GM19193 (cell line): ENCODE results near the gene MAD2L1.
A peak's percentile ranks its signal among the peaks of the same experiment; 100 is the strongest.

ENCODE experiments used
- POLR2A ChIP-seq: IDR thresholded peaks from 4 replicates; pipeline ENCODE4 v1.6.1; 2011; ENCODE audit not compliant: insufficient read depth, insufficient read length; ENCODE audit errors: extremely low read depth

MAD2L1 gene

DNA sequence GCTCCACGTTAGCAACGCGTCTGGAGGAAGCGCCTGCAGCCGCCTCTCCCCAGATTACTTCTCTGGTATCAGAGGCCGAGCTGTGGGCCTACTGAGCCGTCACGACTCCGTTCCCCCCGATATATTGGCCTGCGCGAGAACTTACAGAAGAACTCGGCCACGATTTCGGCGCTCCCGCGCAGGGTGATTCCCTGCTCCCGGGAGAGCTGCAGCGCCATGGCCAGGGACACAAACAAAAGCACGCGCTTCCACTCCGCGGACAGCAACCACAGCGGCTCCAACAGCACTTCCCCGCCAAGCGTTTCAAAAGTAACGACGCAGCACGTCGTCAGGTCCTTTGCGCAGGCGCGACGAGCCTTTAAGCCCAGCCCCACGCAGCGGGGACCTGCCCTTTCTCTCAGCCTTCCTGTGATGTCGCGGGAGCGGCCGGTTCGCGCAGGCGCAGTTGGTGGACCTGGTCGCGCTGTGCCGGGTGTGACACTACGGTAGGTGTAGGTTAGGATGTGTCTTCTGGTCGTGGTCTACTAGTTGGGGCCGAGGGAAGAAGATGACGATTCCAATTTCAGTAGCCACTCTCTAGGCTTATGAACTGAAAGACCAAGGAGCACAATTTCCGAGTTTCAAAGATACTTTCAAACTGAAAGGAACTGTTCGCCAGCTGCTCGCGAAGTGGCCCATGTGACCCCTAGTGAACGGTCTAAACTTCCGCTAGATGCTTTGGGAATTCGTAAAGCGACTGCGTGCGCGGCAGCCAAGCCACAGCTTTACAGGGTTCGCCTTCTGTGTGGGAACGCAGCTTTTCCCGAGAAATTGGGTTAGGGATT lies at the start of gene MAD2L1:
Gene MAD2L1, minus strand, starts transcription at position 332 of the 824 bp plus-strand sequence. Its CDS starts 114 bp downstream, at position 218.
- TF ChIP-seq POLR2A, result peak; percentile 93

DNA sequence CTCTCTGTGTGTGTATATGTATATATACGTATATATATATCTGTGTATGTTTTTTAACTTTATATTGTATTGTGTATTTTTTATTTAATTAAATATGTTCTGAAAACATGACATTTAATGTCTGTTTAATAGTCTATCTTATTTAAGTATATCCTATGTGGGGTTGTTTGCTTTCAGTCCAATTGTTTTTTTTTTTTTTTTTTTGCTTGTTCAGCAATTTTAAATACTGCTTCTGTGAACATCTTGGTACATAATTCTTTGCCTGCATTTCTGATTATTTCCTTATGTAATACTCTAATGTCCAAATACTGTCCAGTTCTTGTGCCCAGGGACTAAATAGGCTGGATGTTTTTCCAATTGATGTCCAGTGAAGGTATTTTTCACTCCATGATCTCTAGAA lies 45.1 kb upstream of the MAD2L1 start:
- TF ChIP-seq POLR2A, result no peak

DNA sequence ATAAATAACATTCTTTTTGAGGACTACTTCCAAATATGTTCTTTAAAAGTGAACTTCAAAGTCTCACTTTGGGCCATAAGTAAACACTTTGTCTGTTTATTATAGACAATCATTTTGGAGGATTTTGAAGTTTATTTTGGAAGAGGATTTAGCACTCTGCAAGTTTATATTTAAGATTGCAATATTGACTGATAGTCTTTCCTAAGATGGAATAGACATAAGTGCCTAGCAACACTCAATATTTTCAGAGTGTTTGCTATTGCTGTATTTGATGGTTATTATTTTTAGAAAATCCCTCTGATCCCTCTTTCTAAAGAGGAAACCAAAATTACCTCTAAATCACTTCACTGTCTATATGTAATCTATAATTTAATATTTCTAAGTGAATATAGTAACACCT lies 42.8 kb upstream of the MAD2L1 start:
- no peak for TF ChIP-seq POLR2A

DNA sequence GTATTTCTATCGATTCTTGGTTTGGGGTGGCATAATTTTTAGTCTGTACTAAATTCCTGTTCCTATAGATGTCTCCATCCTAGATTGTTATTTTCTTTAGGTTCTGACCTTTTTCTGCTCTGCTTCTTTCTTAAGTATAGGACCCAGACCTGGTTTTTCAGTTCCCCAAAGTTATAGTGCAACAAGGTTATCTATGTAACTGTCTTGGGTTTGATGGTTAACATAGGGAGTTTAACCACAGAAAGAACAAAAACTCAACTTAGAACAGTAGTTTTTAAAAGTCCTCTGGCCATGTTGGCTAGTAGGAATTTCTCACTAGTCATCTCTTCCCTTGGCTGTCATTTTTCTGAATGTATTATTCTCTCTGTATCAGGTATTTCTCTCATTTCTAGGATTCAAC lies 38.8 kb upstream of the MAD2L1 start:
- TF ChIP-seq POLR2A, result no peak

DNA sequence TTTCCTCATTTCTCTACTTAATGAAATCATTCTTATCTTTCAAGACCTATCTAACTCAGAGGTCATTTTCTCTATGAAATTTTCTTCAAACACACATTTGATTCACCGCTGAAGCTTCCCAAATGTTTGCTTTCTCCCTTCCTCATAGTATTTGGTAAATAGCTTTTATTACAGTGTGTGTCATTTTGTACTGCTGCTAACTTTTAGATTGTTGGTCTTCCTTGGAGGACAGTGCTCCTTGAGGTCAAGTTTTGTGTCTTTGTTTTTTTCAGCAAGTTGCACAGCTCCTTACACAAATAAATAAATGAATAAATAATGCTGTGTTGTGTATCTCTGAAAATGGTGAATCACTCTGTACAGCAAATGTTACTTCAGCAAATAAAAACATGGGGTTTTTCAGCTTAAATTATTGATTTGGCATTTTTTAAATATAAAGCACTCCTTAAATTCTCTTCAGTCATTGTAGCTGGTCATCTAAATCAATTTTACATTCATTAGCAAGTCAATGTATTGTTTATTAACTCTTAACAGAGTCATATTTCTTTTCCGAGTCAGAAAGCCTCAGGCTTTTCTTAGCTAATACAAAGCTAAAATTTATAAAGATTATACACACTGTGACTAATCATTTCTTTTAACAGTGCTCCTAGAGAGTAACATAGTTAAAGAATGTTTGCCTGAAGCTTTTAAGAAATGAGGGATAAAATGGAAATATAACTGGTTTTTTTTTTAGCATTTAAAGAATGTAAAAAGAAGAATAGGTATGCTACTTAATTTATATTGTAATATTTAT lies 30.1 kb upstream of the MAD2L1 start:
- TF ChIP-seq POLR2A, result no peak

DNA sequence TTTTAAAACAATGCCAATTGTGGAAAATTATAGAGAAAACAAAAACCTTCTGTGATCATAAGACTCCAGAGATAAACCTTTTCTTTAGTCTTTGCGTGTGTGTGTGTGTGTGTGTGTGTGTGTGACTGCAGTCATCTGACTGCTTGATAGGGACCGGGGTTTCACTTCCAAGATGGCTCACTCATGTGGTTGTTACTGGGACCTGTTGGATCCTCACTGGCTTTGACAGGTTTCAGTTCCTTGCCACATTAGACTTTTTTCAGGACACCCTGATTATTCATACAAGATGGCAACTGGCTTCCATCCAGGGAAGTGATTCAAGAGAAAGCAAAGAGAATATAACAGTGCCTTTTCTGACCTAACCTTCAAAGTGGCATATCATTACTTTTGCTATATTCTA lies 21.9 kb upstream of the MAD2L1 start:
- TF ChIP-seq POLR2A, result no peak

DNA sequence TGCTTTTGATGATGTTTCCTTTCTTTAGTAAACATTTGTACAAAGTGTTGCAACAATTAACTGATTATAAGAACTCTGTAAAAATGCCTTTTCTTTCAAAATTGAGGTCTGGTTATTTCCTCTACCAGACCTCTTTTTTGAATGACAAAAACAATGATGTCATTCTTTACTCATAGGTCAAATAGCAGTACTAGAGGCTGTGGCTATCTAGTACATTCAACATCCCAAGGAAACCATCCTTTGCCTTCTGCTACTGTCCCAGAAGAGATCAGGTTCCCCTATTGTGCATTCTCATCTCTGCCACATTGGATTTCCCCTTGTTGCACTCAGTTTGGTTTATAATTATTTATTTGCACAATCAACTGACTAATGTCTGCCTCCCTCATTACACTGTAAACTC lies 19.1 kb upstream of the MAD2L1 start:
- TF ChIP-seq POLR2A, result no peak

DNA sequence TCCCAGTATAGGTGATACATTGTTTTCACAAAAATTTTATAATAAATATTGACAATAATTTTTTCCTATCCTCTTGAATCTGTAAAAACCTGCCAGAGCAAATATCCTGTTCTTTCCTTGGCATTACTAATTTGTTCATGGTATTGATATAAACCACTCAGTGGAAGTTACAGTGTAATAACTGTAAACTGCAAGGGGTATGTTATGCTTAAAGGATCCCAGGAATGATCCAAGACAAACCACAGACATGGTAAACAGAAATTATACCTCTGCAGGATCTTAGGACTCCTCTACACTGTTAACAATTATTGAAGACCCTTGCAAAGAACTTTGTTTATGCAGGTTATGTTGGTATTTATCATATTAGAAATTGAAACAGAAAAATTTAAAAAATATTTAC lies 17.7 kb upstream of the MAD2L1 start:
- no peak for TF ChIP-seq POLR2A

DNA sequence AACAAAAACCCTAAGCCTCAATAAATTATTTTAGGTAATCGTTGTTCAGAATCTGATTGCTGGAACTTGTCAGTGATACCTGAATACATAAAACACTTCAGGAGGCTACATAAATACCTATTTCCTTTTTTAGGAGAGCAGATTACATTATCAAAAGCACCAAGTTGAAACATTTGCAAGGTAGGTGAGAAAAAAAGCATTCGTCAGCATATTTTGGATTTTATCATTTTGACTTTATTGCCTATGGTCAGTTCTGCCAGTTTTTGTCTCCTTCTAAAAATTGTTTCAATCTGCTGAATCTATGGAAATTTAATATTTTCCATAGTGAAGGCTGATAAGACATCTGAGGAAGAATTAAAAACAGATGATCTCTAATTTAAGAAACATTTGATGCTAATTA lies 16.5 kb upstream of the MAD2L1 start:
- TF ChIP-seq POLR2A, result no peak

DNA sequence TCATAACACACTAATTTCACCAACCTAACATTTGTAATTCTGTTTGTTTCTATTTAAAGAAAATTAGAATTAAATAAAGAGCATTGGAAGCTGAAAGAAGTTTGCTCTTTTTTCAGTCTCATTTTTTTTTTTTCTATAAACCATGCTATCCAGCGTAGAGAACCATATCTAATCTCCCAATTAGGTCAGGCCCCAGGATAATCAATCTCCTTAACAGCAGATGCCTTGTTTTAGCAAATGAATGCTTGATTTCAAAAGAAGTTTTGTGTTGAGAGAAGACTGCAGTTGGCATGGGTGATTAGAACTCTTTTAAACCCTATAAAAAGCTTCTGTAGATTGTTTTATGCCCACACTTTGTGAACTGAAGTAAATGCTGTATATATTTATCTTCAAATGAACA lies 15.6 kb upstream of the MAD2L1 start:
- no peak for TF ChIP-seq POLR2A

DNA sequence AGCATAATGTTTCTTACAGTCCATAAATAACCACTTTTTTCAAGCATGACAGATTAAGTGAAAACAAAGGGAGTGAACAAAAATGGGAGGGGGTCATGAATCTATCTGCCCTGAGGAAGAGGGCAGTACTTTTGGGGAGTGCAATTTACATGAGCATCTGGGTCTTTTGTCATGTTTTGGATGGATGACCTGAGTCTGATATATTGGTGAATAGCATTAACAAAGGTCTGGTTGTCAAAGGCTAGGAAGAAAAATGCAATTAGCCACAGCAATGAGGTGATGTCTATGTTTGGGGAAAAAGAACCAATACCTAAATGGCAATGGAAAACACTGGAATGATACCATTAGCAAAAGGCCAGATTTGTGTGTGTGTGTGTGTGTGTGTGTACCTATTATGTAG lies 15.1 kb upstream of the MAD2L1 start:
- no peak for TF ChIP-seq POLR2A

DNA sequence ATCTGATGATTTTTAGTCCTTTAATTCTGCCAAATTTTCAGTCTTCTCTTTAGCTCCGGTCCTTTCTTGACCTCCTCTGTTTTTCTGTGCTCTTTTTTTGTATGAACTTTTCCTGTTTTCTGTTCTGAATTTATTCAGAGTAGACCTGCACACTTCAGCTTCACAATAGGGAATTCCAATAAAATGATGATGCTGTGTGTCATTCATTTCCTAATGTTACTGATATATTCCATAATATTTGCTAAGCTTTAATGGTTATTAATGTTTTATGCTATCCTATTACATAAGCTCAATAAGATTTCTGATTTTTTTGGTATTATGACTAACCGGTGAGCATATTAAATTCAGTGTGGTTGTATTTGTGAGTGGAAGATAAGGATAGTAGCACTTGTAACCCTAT lies 13.9 kb upstream of the MAD2L1 start:
- TF ChIP-seq POLR2A, result no peak

DNA sequence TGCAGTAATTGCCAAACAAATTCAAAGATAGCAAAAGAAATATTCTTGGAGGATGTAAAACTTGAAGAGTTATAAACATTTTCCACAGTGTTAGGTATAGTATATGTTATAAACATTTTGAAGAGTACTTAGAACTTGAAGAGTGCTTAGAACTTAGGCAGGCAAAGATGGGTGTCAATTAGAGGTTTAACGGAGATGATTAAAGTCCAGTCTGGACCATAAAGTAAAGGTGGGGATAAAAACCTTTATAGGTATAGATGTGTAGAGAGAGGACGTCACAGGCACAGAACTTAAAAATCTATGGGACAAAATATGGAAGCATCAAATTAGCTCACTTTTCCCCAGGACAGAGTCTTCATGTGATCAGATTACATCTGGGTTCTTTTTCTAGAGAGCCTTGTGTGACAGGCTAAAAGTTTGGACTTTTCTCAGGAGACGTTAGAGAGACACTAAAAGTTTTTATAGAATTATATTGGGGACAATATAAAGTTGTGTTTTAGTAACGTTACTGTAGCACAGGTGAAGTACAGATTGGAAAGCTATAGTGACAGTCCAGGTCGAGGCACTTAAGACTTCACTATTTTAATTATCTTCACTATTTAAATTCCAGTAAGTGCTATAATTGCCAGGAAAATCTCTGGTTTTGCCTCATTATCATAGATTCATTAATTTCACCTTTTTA lies 13.3 kb upstream of the MAD2L1 start:
- no peak for TF ChIP-seq POLR2A

DNA sequence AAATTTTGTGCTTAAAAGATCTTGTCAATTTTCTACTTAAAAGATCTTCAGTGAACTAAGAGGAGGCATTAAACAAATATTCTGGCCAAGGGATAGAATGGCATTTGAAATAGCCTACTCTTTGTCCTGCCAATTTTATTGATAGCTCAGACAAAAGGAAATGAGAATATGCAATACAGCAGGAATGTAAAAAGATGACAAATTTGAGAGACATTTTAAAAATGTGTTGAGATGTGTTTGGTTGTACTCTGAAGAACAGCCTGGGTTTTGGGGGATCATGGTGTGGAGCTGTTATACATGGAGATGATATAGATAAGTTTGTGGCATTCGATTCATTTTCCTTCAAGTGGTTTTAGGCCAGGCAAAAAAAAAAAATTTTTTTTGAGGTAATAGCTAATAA lies 11.6 kb upstream of the MAD2L1 start:
- TF ChIP-seq POLR2A, result no peak

DNA sequence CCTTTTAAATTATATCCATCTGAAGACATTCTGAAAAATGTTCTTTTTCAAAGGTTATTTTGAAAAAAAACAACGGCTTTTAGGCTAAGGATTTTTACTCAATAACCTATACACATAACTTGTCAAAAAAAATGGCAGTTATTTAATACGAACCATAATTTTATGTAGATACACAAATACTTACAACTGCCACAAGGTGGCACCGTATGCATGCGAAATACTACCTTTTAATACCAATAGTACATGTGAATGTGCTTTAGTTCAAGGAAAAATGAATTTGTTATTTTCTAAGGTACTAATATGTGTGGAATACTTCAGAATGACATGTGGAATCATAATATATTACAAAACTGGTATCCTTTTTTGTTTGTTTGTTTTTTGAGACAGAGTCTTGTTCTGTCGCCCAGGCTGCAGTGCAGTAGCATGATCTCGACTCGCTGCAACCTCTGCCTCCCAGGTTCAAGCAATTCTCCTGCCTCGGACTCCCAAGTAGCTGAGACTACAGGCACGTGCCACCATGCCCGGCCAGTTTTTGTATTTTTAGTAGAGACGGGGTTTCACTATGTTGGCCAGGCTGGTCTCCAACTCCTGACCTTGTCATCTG lies 4.6 kb upstream of the MAD2L1 start:
- no peak for TF ChIP-seq POLR2A
